H9 (cell line): ENCODE data around the gene PCDHA12. TPM values are rescaled to one million over a fixed set of nuclear protein-coding genes. Genes with fewer than 3 reads are reported as not detected.

Experiments
- DNase-seq: peaks from one replicate; pipeline ENCODE4 v3.0.0-alpha.2; 2017
- H2AFZ ChIP-seq: one replicate; pipeline ENCODE4 v1.6.1; 2013; ENCODE audit warnings: mild to moderate bottlenecking, low read length, control low read depth, moderate library complexity
- H2AK5ac ChIP-seq: 2 replicates; pipeline ENCODE4 v1.6.1; 2013; ENCODE audit warnings: low read length, control low read depth, mixed read lengths; ENCODE audit not compliant: insufficient read length
- H2BK120ac ChIP-seq: one replicate; pipeline ENCODE4 v1.6.1; 2013; ENCODE audit warnings: low read depth, mild to moderate bottlenecking, low read length, control low read depth, inconsistent platforms; ENCODE audit not compliant: poor library complexity, severe bottlenecking
- H2BK12ac ChIP-seq: 2 replicates; pipeline ENCODE4 v1.6.1; 2013; ENCODE audit warnings: low read length, control low read depth, mixed read lengths, low read depth; ENCODE audit not compliant: insufficient read length
- H2BK15ac ChIP-seq: 2 replicates; pipeline ENCODE4 v1.6.1; 2013; ENCODE audit warnings: low read depth, low read length, control low read depth
- H2BK20ac ChIP-seq: one replicate; pipeline ENCODE4 v1.6.1; 2013; ENCODE audit warnings: low read depth, mild to moderate bottlenecking, low read length, control low read depth, inconsistent platforms; ENCODE audit not compliant: poor library complexity, severe bottlenecking
- H2BK5ac ChIP-seq: 2 replicates; pipeline ENCODE4 v1.6.1; 2013; ENCODE audit warnings: low read length, control low read depth, mixed read lengths; ENCODE audit not compliant: insufficient read length
- H3K14ac ChIP-seq: 2 replicates; pipeline ENCODE4 v1.6.1; 2013; ENCODE audit warnings: low read length, control low read depth; ENCODE audit not compliant: insufficient read depth
- H3K18ac ChIP-seq: 2 replicates; pipeline ENCODE4 v1.6.1; 2013; ENCODE audit warnings: low read depth, mild to moderate bottlenecking, mixed read lengths, low read length, control low read depth; ENCODE audit not compliant: insufficient read length
- H3K23ac ChIP-seq: 2 replicates; pipeline ENCODE4 v1.6.1; 2013; ENCODE audit warnings: low read length, control low read depth, mixed read lengths, low read depth; ENCODE audit not compliant: insufficient read length
- H3K23me2 ChIP-seq: 2 replicates; pipeline ENCODE4 v1.6.1; 2013; ENCODE audit warnings: low read depth, mild to moderate bottlenecking, mixed read lengths, low read length, control low read depth; ENCODE audit not compliant: insufficient read length, poor library complexity, severe bottlenecking
- H3K27ac ChIP-seq: 2 replicates; pipeline ENCODE4 v1.5.1; 2013; ENCODE audit warnings: low read length, control low read depth, mixed read lengths, low read depth; ENCODE audit not compliant: insufficient read length
- H3K27me3 ChIP-seq: 2 replicates; pipeline ENCODE4 v1.6.1; 2013; ENCODE audit warnings: low read length, control low read depth, inconsistent platforms; ENCODE audit not compliant: insufficient read depth
- H3K4ac ChIP-seq: 2 replicates; pipeline ENCODE4 v1.6.1; 2013; ENCODE audit warnings: low read depth, mild to moderate bottlenecking, control low read depth, inconsistent platforms, low read length, moderate library complexity
- H3K4me1 ChIP-seq: 2 replicates; pipeline ENCODE4 v1.6.1; 2013; ENCODE audit warnings: low read length, control low read depth, inconsistent platforms; ENCODE audit not compliant: insufficient read depth
- H3K4me2 ChIP-seq: 2 replicates; pipeline ENCODE4 v1.6.1; 2013; ENCODE audit warnings: low read length, control low read depth, mixed read lengths; ENCODE audit not compliant: insufficient read length, insufficient read depth
- H3K56ac ChIP-seq: 2 replicates; pipeline ENCODE4 v1.6.1; 2013; ENCODE audit warnings: low read depth, mild to moderate bottlenecking, mixed read lengths, low read length, control low read depth; ENCODE audit not compliant: insufficient read length
- H3K79me1 ChIP-seq: 2 replicates; pipeline ENCODE4 v1.6.1; 2013; ENCODE audit warnings: low read depth, mild to moderate bottlenecking, moderate library complexity, low read length, control low read depth, inconsistent platforms; ENCODE audit not compliant: insufficient read depth, poor library complexity, severe bottlenecking
- H3K79me2 ChIP-seq: 2 replicates; pipeline ENCODE4 v1.6.1; 2013; ENCODE audit warnings: low read length, control low read depth, inconsistent platforms; ENCODE audit not compliant: insufficient read depth
- H3K9ac ChIP-seq: 2 replicates; pipeline ENCODE4 v1.6.1; 2013; ENCODE audit warnings: low read length, control low read depth, mixed read lengths; ENCODE audit not compliant: insufficient read length; ENCODE audit errors: extremely low read depth
- H3K9me3 ChIP-seq: one replicate; pipeline ENCODE4 v1.6.1; 2013; ENCODE audit warnings: low read depth, low read length, inconsistent platforms; ENCODE audit not compliant: control insufficient read depth
- H3T11ph ChIP-seq: one replicate; pipeline ENCODE4 v1.6.1; 2013; ENCODE audit warnings: mild to moderate bottlenecking, low read length, control low read depth, inconsistent platforms
- H4K20me1 ChIP-seq: one replicate; pipeline ENCODE4 v1.6.1; 2013; ENCODE audit not compliant: control insufficient read depth, insufficient read length, insufficient read depth
- H4K5ac ChIP-seq: 2 replicates; pipeline ENCODE4 v1.6.1; 2013; ENCODE audit warnings: low read depth, mild to moderate bottlenecking, mixed read lengths, low read length, control low read depth; ENCODE audit not compliant: insufficient read length
- H4K8ac ChIP-seq: replicated peaks from 2 replicates; pipeline ENCODE4 v1.6.1; 2013; ENCODE audit warnings: low read length, control low read depth, mixed read lengths, low read depth; ENCODE audit not compliant: insufficient read length
- H4K91ac ChIP-seq: 2 replicates; pipeline ENCODE4 v1.6.1; 2013; ENCODE audit warnings: low read depth, mild to moderate bottlenecking, moderate library complexity, mixed read lengths, low read length, control low read depth; ENCODE audit not compliant: insufficient read length
- H3K27ac Mint-ChIP-seq, 3 experiments: 2 replicates in 2 of 3; 3 replicates in 1 of 3; pipeline ENCODE4 v1.8.0; 2020 to 2021; ENCODE audit warnings: mixed read lengths in 3 of 3, mild to moderate bottlenecking in 1 of 3, moderate library complexity in 1 of 3
- H3K27me3 Mint-ChIP-seq: 2 replicates; pipeline ENCODE4 v1.8.0; 2021; ENCODE audit warnings: low read depth, mild to moderate bottlenecking, moderate library complexity, mixed read lengths
- H3K36me3 Mint-ChIP-seq, 3 experiments: 2 replicates in 2 of 3; 3 replicates in 1 of 3; pipeline ENCODE4 v1.8.0; 2020 to 2021; ENCODE audit warnings: low read depth in 3 of 3, mixed read lengths in 3 of 3; ENCODE audit not compliant: insufficient read depth in 1 of 3
- H3K4me1 Mint-ChIP-seq, 2 experiments: 2 replicates each; pipeline ENCODE4 v1.8.0; 2020; ENCODE audit warnings: mixed read lengths in 2 of 2
- H3K4me3 Mint-ChIP-seq, 2 experiments: 2 replicates in 1 of 2; 3 replicates in 1 of 2; pipeline ENCODE4 v1.8.0; 2020 to 2021; ENCODE audit warnings: mild to moderate bottlenecking in 2 of 2, mixed read lengths in 2 of 2, moderate library complexity in 1 of 2
- H3K9me3 Mint-ChIP-seq, 2 experiments: 2 replicates in 1 of 2; 3 replicates in 1 of 2; pipeline ENCODE4 v1.8.0; 2020; ENCODE audit warnings: mild to moderate bottlenecking in 2 of 2, mixed read lengths in 2 of 2, moderate library complexity in 1 of 2
- CTCF ChIP-seq: fragments of 200-600 bp; sonication (generic); conservative IDR thresholded peaks from 3 replicates; pipeline ENCODE4 v1.8.0; 2021; ENCODE audit warnings: antibody characterized with exemption, mild to moderate bottlenecking
- WGBS: extraction: QIAGEN DNeasy Blood & Tissue Kit; methylation state at CpG from one replicate; pipeline ENCODE4 v1.1.7; 2013; ENCODE audit warnings: missing lambda C conversion rate, low lambda C conversion rate, mixed read lengths; ENCODE audit not compliant: insufficient read length; ENCODE audit errors: extremely low coverage; 5-methylcytosine and 5-hydroxymethylcytosine counted together
- total RNA-seq: library from RNA; stranded (reverse); gene quantifications from 2 replicates; pipeline ENCODE4 v1.2.1, GENCODE V29; 2021

Gene PCDHA12
- total RNA-seq, 1 experiment from 2014 or later: 7.2 TPM

- Histone ChIP-seq H3K9me3 (no peaks in the 10 kb centered on the region), H3K14ac (peak within 1 kb of the TSS; percentile 68; the same call in 1 of the 2 replicates), H2BK120ac (no peak within 1 kb of the TSS), H3T11ph (no peak within 1 kb of the TSS), H3K27ac (peak within 1 kb of the TSS; percentile 53), H3K9ac (peak within 1 kb of the TSS; percentile 90), H3K79me1 (no peaks in the 10 kb centered on the region), H4K5ac (no peak within 1 kb of the TSS), H2BK12ac (no peak within 1 kb of the TSS), H2BK15ac (no peak within 1 kb of the TSS), H3K79me2 (peaks cover 5% of the 10 kb centered on the region; the same call in 1 of the 2 replicates), H2AFZ (no peak within 1 kb of the TSS), H3K18ac (peak within 1 kb of the TSS; percentile 51), H3K27me3 (no peaks in the 10 kb centered on the region), H4K8ac (no peak within 1 kb of the TSS), H2BK5ac (no peak within 1 kb of the TSS), H2BK20ac (no peak within 1 kb of the TSS), H3K23me2 (no peaks in the 10 kb centered on the region), H3K4ac (peak within 1 kb of the TSS; percentile 50; the same call in 1 of the 2 replicates), H3K4me2 (peak within 1 kb of the TSS; percentile 66), H3K4me1 (no peaks in the 10 kb centered on the region), H3K23ac (no peak within 1 kb of the TSS), H2AK5ac (no peak within 1 kb of the TSS), H4K20me1 (no peaks in the 10 kb centered on the region), H4K91ac (no peak within 1 kb of the TSS), H3K56ac (no peak within 1 kb of the TSS)
- Mint-ChIP-seq H3K36me3 (peaks cover 22 to 36% (median 33%) of the 10 kb centered on the region in 3 experiments), H3K27me3 (no peaks in the 10 kb centered on the region), H3K4me3 (peak within 1 kb of the TSS; percentile 83 to 87), H3K4me1 (no peaks in the 10 kb centered on the region; a peak in 1 of 4 replicates), H3K27ac (peak within 1 kb of the TSS in 2 of 3 experiments; percentile 77 to 90; a peak in 4 of 7 replicates), H3K9me3 (peaks cover 5 to 12% of the 10 kb centered on the region in 2 experiments)
- DNase-seq: peak; percentile 68
- peak; percentile 75 for TF ChIP-seq CTCF
- no CpG with 5 or more reads among the region's 41 CpGs for WGBS
These were observed 6.2 kb upstream of the PCDHA12 start, which contains the start of gene PCDHA11 for GRCh38 chr5:140868721-140869554. Gene PCDHA11, plus strand, starts transcription at chr5:140868957. Its CDS starts 147 bp downstream, at chr5:140869104.
